Measurements from ENCODE around the gene TBXA2R.

Gene TBXA2R

DNA sequence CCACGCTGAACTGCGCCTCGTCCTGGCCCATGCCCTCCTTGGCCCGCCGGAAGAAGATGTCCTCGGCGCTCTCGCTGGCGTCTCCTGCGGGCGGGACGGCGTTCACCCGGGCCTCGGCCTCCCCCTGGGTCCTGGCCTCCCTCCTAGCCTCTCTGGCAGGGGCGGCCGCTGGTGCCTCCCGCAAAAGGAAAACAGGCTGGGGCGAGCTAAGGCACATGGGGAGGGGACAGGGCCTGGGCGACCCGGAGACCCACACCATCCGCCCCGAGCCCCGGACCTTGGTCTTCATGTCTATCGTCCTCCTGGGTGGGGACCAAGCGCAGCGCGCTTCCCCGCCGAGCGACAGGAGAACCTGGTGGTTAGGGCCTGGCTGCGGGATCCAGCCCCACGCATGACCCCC lies 5.7 kb upstream of the TBXA2R start:
- DNase-seq (ENCODE audit: extremely low spot score) = no peak
- TF ChIP-seq, protein P1, sequence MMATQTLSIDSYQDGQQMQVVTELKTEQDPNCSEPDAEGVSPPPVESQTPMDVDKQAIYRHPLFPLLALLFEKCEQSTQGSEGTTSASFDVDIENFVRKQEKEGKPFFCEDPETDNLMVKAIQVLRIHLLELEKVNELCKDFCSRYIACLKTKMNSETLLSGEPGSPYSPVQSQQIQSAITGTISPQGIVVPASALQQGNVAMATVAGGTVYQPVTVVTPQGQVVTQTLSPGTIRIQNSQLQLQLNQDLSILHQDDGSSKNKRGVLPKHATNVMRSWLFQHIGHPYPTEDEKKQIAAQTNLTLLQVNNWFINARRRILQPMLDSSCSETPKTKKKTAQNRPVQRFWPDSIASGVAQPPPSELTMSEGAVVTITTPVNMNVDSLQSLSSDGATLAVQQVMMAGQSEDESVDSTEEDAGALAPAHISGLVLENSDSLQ (IDR thresholded peaks at IDR 0.05) = no peak
- TF ChIP-seq CTBP1 (IDR thresholded peaks at IDR 0.05; ENCODE audit: borderline replicate concordance) (no peak), SP1 (IDR thresholded peaks at IDR 0.05) (no peak), L3MBTL2 (conservative IDR thresholded peaks at IDR 0.05) (no peak), BHLHE40 (IDR thresholded peaks at IDR 0.05; ENCODE audit: borderline replicate concordance) (no peak), ZNF384 (IDR thresholded peaks at IDR 0.05) (no peak), ELF4 (IDR thresholded peaks at IDR 0.05) (no peak), HDGF (IDR thresholded peaks at IDR 0.05; ENCODE audit: borderline replicate concordance) (no peak), FOXM1 (IDR thresholded peaks at IDR 0.05; ENCODE audit: borderline replicate concordance) (no peak), ARNT (IDR thresholded peaks at IDR 0.05) (no peak), FOXA1 (IDR thresholded peaks at IDR 0.05) (no peak), NFRKB (IDR thresholded peaks at IDR 0.05) (no peak), FOXK2 (IDR thresholded peaks at IDR 0.05) (no peak), LEF1 (IDR thresholded peaks at IDR 0.05; ENCODE audit: borderline replicate concordance) (no peak), TARDBP (IDR thresholded peaks at IDR 0.05) (no peak), SUZ12 (IDR thresholded peaks at IDR 0.05) (no peak)
- POLR2A ChIA-PET = no interaction called here
- CTCF ChIA-PET = no interaction called here

DNA sequence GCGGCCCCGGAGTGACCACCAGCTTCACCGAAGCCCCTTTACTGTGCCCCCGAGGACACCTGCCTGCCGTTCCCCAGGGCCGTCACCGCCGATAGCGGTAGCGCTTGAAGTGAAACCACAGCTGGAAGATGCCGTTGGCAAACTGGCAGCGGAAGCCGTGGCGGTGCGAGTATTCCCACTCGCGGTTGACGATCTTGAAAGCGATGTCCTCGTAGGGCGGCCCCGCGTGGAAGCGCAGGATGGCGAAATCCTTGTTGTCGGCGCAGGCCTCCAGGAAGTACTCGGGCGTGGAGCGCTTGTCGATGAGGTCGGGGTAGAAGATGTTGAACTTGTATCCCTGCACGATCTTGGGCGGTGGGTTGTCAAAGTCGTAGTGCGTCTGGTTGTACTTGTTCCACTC lies 5.2 kb upstream of the TBXA2R start:
- no peak for TF ChIP-seq HDGF (IDR thresholded peaks at IDR 0.05; ENCODE audit: borderline replicate concordance)
- no peak for TF ChIP-seq ARNT (IDR thresholded peaks at IDR 0.05)
- no peak for TF ChIP-seq FOXA1 (IDR thresholded peaks at IDR 0.05)
- no peak for TF ChIP-seq ZNF384 (IDR thresholded peaks at IDR 0.05)
- TF ChIP-seq ELF4 (IDR thresholded peaks at IDR 0.05) = no peak
- TF ChIP-seq, protein P1 (IDR thresholded peaks at IDR 0.05) = no peak
- no peak for TF ChIP-seq SP1 (IDR thresholded peaks at IDR 0.05)
- no peak for TF ChIP-seq FOXK2 (IDR thresholded peaks at IDR 0.05)
- TF ChIP-seq BHLHE40 (IDR thresholded peaks at IDR 0.05; ENCODE audit: borderline replicate concordance) = no peak
- POLR2A ChIA-PET = no interaction called here
- DNase-seq (ENCODE audit: extremely low spot score) = no peak
- CTCF ChIA-PET = no interaction called here

DNA sequence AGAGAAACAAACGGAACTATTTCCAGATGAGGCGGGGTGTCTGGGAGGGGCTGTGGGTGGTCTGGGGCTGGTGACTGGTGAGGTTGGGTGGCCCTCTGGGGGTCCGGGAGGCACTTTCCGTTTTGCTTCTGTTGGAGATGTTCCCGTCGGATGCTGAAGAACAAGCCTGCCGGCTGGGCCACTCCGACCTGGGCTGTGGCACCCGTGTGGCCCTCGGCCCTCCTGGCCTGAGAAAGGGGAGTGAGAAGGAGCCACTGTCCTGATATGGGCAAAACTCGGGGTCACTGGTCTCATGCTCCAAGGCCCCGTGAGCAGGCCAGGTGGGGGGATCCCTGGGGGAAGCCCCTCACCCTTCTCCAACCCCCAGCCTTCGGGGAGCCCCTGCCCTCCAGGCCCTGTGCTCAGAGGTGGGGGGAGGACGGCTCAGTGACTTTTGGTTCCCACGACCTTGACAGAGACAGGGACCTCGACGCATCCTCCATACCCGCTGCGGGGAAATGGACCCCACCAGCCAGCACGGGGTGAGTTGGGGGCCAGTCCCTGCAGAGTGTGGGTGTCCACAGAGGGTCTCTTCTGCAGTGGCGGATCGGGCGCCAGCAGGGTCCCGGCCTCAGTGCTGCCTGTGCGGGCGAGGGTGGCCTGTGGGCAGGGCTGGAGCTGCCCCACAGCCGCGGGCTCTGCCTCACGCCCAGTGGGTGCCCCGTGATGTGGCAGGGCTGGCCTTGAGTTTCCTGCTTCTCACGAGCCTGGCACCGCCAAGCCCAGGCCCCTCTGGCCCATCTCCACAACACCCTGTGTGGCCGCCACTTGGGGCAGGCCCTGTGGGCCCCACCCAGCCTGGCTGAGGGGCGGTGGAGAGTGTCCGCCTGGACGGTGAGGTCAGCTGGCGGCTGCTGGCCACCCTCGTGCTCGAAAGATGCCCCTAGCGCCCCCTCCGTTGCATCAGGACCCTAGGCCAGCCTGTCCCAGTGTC lies 4.4 kb upstream of the TBXA2R start:
- ChIA-PET POLR2A (no interaction called here), CTCF (no interaction called here)
- TF ChIP-seq, protein P1 (IDR thresholded peaks at IDR 0.05) = no peak
- TF ChIP-seq ZNF384 (IDR thresholded peaks at IDR 0.05) (no peak), L3MBTL2 (conservative IDR thresholded peaks at IDR 0.05) (no peak), TARDBP (IDR thresholded peaks at IDR 0.05) (no peak)
- DNase-seq (ENCODE audit: extremely low spot score) = no peak

DNA sequence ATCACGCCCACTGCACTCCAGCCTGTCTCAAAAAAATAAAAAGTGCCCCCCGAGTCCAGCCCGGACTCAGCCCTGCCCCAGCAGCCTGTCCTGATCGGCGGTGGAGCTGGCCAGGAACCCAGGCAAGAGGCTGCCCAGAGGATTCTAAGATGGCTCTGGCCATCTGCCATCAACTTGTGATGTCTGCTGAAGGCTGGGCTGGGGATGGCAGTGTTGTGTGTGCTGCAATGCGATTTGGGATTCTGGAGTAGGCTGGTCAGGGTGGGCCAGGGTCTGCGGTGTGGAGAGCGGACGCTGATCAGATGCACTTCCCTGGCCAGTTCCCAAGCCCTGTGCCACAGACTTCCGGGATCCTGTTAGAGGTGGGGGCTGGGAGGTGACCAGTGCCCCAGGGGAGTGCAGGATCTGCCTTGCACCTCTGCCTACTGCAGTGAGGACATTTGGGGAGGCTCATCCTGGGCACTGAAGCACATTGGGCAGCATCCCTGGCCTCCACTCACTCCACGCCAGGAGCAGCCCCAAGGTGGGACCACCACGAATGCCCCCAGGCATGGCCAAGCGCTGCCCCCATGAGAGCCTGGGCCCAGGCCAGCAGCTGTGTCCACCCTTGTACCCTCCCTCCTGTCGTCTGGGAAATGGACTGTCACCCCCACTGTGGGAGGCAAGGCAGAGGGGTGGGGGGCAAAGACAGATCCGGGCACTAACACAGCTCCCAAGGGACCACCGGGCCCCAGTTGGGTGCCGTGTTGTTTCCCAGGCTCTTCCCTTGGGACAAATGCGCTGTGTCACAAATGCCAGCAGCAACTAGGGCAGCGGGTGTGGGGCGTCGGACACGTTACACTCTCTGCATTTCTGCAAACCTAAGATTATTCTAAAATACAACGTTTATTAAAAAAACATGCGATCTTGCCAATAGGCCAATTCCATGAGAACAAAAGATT lies 3.4 kb upstream of the TBXA2R start:
- CTCF ChIA-PET = no interaction called here
- no peak for TF ChIP-seq LEF1 (IDR thresholded peaks at IDR 0.05; ENCODE audit: borderline replicate concordance)
- TF ChIP-seq NFRKB (IDR thresholded peaks at IDR 0.05) = no peak
- TF ChIP-seq FOXA1 (IDR thresholded peaks at IDR 0.05) = no peak
- TF ChIP-seq ELF4 (IDR thresholded peaks at IDR 0.05) = no peak
- TF ChIP-seq, protein P1 (IDR thresholded peaks at IDR 0.05) = no peak
- TF ChIP-seq ZNF384 (IDR thresholded peaks at IDR 0.05) = no peak
- TF ChIP-seq FOXM1 (IDR thresholded peaks at IDR 0.05; ENCODE audit: borderline replicate concordance) = no peak
- POLR2A ChIA-PET = no interaction called here
- DNase-seq (ENCODE audit: extremely low spot score) = no peak

DNA sequence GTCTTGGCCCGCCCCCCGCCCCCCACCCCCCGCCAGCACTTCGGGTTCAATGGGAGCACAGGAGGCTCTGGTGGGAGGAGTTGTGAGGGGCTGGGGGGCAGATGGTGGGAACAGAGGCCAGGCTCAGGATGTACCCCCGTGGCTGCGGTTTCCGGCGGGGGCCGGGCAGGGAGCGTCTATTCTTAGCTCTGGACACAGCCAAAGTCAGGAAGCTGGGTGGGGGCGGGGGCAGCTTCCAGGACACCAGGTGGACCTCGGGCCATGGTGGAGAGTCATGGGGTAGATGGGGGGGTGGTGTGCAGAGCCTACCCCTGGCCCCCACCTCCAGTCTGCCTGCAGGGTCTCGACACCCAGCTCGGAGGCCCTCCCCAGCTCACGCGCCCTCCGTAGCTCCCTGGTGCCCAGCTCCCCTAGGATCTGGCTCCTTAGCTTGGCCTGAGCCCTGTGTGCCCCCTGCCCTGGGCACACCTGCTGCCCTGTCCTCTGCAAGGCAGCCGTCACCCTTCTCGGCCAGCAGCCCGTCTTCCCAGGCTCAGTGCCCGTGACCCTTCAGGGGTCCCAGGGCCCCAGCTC lies 2.2 kb upstream of the TBXA2R start:
- POLR2A ChIA-PET = interaction anchor here (1.4 kb wide), 2 partner anchors 14 to 17 kb away, joined by 3 to 7 read pairs; no protein-coding TSS in a partner anchor
- TF ChIP-seq ARNT (IDR thresholded peaks at IDR 0.05) (no peak), ZNF384 (IDR thresholded peaks at IDR 0.05) (no peak), TARDBP (IDR thresholded peaks at IDR 0.05) (no peak), CTBP1 (IDR thresholded peaks at IDR 0.05; ENCODE audit: borderline replicate concordance) (no peak), SUZ12 (IDR thresholded peaks at IDR 0.05) (no peak), ELF4 (IDR thresholded peaks at IDR 0.05) (no peak), FOXK2 (IDR thresholded peaks at IDR 0.05) (no peak), NFRKB (IDR thresholded peaks at IDR 0.05) (no peak), SP1 (IDR thresholded peaks at IDR 0.05) (no peak), BHLHE40 (IDR thresholded peaks at IDR 0.05; ENCODE audit: borderline replicate concordance) (no peak), FOXA1 (IDR thresholded peaks at IDR 0.05) (no peak), FOXM1 (IDR thresholded peaks at IDR 0.05; ENCODE audit: borderline replicate concordance) (no peak), HDGF (IDR thresholded peaks at IDR 0.05; ENCODE audit: borderline replicate concordance) (no peak), L3MBTL2 (conservative IDR thresholded peaks at IDR 0.05) (no peak)
- TF ChIP-seq, protein P1 (IDR thresholded peaks at IDR 0.05) = no peak
- DNase-seq (ENCODE audit: extremely low spot score) = no peak
- CTCF ChIA-PET = interaction anchor here (0.6 to 1.6 kb wide), 3 partner anchors 10 to 304 kb away, joined by 3 to 8 read pairs (median 4); no protein-coding TSS in a partner anchor

All from HEK293T (cell line).